HepG2 (cell line): ENCODE measurements around the gene SHFL. TPM values are rescaled to one million over a fixed set of nuclear protein-coding genes. Genes with fewer than 3 reads are reported as not detected.

Experiments used
- AKAP8 ChIP-seq: sonication (generic); formaldehyde crosslinking; IDR thresholded peaks from 2 replicates; pipeline ENCODE4 v1.5.1; 2020; ENCODE audit warnings: mild to moderate bottlenecking, missing genetic modification reagents
- CAMTA2 ChIP-seq: sonication (generic); formaldehyde crosslinking; IDR thresholded peaks from 2 replicates; pipeline ENCODE4 v1.4.0; 2020; ENCODE audit warnings: mild to moderate bottlenecking, missing genetic modification reagents, borderline replicate concordance
- CC2D1A ChIP-seq: sonication (generic); formaldehyde crosslinking; IDR thresholded peaks from 2 replicates; pipeline ENCODE4 v1.8.1; 2023; ENCODE audit warnings: mild to moderate bottlenecking, missing genetic modification reagents
- CHD4 ChIP-seq: fragments of 200-600 bp; sonication (generic); IDR thresholded peaks from 2 replicates; pipeline ENCODE4 v1.7.0; 2017; ENCODE audit warnings: mild to moderate bottlenecking, low read length, borderline replicate concordance
- CSRNP1 ChIP-seq: sonication (generic); formaldehyde crosslinking; IDR thresholded peaks from 2 replicates; pipeline ENCODE4 v1.8.1; 2023; ENCODE audit warnings: mild to moderate bottlenecking, missing genetic modification reagents
- HIC2 ChIP-seq: sonication (generic); formaldehyde crosslinking; IDR thresholded peaks from 2 replicates; pipeline ENCODE4 v1.9.0; 2022; ENCODE audit warnings: low read depth, missing genetic modification reagents
- JDP2 ChIP-seq: sonication (generic); formaldehyde crosslinking; IDR thresholded peaks from 2 replicates; pipeline ENCODE4 v1.8.1; 2022; ENCODE audit warnings: missing genetic modification reagents, borderline replicate concordance
- MED13 ChIP-seq: sonication (generic); formaldehyde crosslinking; IDR thresholded peaks from 2 replicates; pipeline ENCODE4 v1.5.0; 2020; ENCODE audit warnings: missing genetic modification reagents
- MTERF4 ChIP-seq: sonication (generic); formaldehyde crosslinking; IDR thresholded peaks from 2 replicates; pipeline ENCODE4 v1.8.0; 2023; ENCODE audit warnings: mild to moderate bottlenecking, missing genetic modification reagents
- MXI1 ChIP-seq: IDR thresholded peaks from 3 replicates; pipeline ENCODE4 v1.6.1; 2012; ENCODE audit warnings: low read depth, low read length, inconsistent platforms, borderline replicate concordance
- NFE2L1 ChIP-seq: sonication (generic); formaldehyde crosslinking; IDR thresholded peaks from 2 replicates; pipeline ENCODE4 v1.4.0; 2020; ENCODE audit warnings: missing genetic modification reagents, mild to moderate bottlenecking, borderline replicate concordance
- PPARG ChIP-seq: conservative IDR thresholded peaks from 2 replicates; pipeline ENCODE4 v1.6.1; 2016; ENCODE audit warnings: missing biosample characterization, missing genetic modification reagents
- ZBTB46 ChIP-seq: sonication (generic); formaldehyde crosslinking; IDR thresholded peaks from 2 replicates; pipeline ENCODE4 v1.4.0; 2020; ENCODE audit warnings: mild to moderate bottlenecking, missing genetic modification reagents, borderline replicate concordance
- ZFP62 ChIP-seq: sonication (generic); formaldehyde crosslinking; IDR thresholded peaks from 2 replicates; pipeline ENCODE4 v1.4.0; 2020; ENCODE audit warnings: missing genetic modification reagents
- ZGPAT ChIP-seq: IDR thresholded peaks from 2 replicates; pipeline ENCODE4 v1.6.1; 2016; ENCODE audit warnings: mild to moderate bottlenecking
- ZNF224 ChIP-seq: sonication (generic); formaldehyde crosslinking; IDR thresholded peaks from 2 replicates; pipeline ENCODE4 v1.5.0; 2020; ENCODE audit warnings: mild to moderate bottlenecking, missing genetic modification reagents
- ZNF251 ChIP-seq: sonication (generic); formaldehyde crosslinking; IDR thresholded peaks from 2 replicates; pipeline ENCODE4 v1.9.0; 2021; ENCODE audit warnings: mild to moderate bottlenecking, missing genetic modification reagents
- ZNF274 ChIP-seq: sonication (generic); formaldehyde crosslinking; IDR thresholded peaks from 2 replicates; pipeline ENCODE4 v1.5.1; 2020; ENCODE audit warnings: mild to moderate bottlenecking, missing genetic modification reagents
- ZNF414 ChIP-seq: sonication (generic); formaldehyde crosslinking; IDR thresholded peaks from 2 replicates; pipeline ENCODE4 v1.5.0; 2020; ENCODE audit warnings: missing genetic modification reagents
- ZNF550 ChIP-seq: sonication (generic); formaldehyde crosslinking; IDR thresholded peaks from 2 replicates; pipeline ENCODE4 v1.4.0; 2020; ENCODE audit warnings: mild to moderate bottlenecking, missing genetic modification reagents, borderline replicate concordance
- ZNF740 ChIP-seq: sonication (generic); formaldehyde crosslinking; IDR thresholded peaks from 2 replicates; pipeline ENCODE4 v1.4.0; 2020; ENCODE audit warnings: missing genetic modification reagents
- polyA plus RNA-seq, 8 experiments: library from polyadenylated mRNA; depleted of rRNA in 3 of 8; stranded (reverse) in 7 of 8; unstranded in 1 of 8; fragments of >200 nt; fragmentation: Illumina TruSeq in 4 of 8; extraction: Trizol in 4 of 8; gene quantifications; 2 replicates each; pipeline versions ENCODE4 v1.2.1 to v1.2.3, GENCODE V29; 2011 to 2016; ENCODE audit warnings: low read depth in 4 of 8, missing spikeins in 1 of 8, mixed read lengths in 1 of 8; ENCODE audit not compliant: insufficient read depth in 1 of 8
- total RNA-seq, 5 experiments: library from RNA; depleted of rRNA; stranded (reverse); fragments of >200 nt; fragmentation: Illumina TruSeq; extraction: Trizol; gene quantifications; 2 replicates each; pipeline ENCODE4 v1.2.3, GENCODE V29; 2016; ENCODE audit warnings: low read depth in 1 of 5

Gene SHFL
- total and polyA plus RNA-seq, 2 of the 13 experiments (the other 11 are each of a cell fraction or from before 2014, with no cell fraction given), result 12.3 to 36.4 TPM

- TF ChIP-seq MTERF4 (CRISPR knock-in tag), result no peak
- TF ChIP-seq CSRNP1 (CRISPR knock-in tag), result no peak
- no peak for TF ChIP-seq MED13 (CRISPR knock-in tag)
- peak; percentile 88; the same call in 1 of the 2 replicates for TF ChIP-seq ZBTB46
- TF ChIP-seq CAMTA2 (CRISPR knock-in tag), result no peak
- TF ChIP-seq CC2D1A (CRISPR knock-in tag), result no peak
- no peak for TF ChIP-seq ZNF550 (CRISPR knock-in tag)
- peak; percentile 29; the same call in 1 of the 2 replicates for TF ChIP-seq ZGPAT (CRISPR knock-in tag)
- 0 out of 2 replicates have a peak, but pooled peaks have one; percentile 31 for TF ChIP-seq ZNF224 (CRISPR knock-in tag)
- TF ChIP-seq MXI1, result no peak
- no peak for TF ChIP-seq JDP2 (CRISPR knock-in tag)
- no peak for TF ChIP-seq ZNF274
- TF ChIP-seq ZFP62, result no peak
- TF ChIP-seq PPARG, result no peak
- no peak for TF ChIP-seq ZNF740 (CRISPR knock-in tag)
- TF ChIP-seq HIC2, result no peak
- TF ChIP-seq CHD4, result no peak
- TF ChIP-seq ZNF251 (CRISPR knock-in tag), result no peak
- TF ChIP-seq ZNF414 (CRISPR knock-in tag), result no peak
- TF ChIP-seq NFE2L1 (CRISPR knock-in tag), result no peak
- peak; percentile 97 for TF ChIP-seq AKAP8 (CRISPR knock-in tag)
These were observed 26.9 kb downstream of the SHFL start (continued) for GRCh38 chr19:10112895-10113591.
